Left lung (tissue), 10 donors: ENCODE results near the gene UNC13D. TPM values are rescaled to one million over a fixed set of nuclear protein-coding genes. Genes with fewer than 3 reads are reported as not detected.

Experiments used
- ATAC-seq: fragments of 200-7000 bp; cut with Tn5 transposase; one replicate; pipeline ENCODE4 v1.9.1; 2020; ENCODE audit warnings: moderate library complexity
- DNase-seq, 4 donors: peaks; one replicate each; pipeline ENCODE4 v3.0.0-alpha.2; 2013 to 2020
- H3K27ac ChIP-seq, 2 donors: fragments of 200-600 bp; sonication (generic) in 1 of 2; one replicate each; pipeline versions ENCODE4 v1.5.0 to v1.8.0; 2020 to 2021
- H3K27me3 ChIP-seq, 2 donors: fragments of 200-600 bp; sonication (generic) in 1 of 2; one replicate each; pipeline versions ENCODE4 v1.5.0 to v1.8.0; 2020 to 2021
- H3K36me3 ChIP-seq, 2 donors: fragments of 200-600 bp; sonication (generic) in 1 of 2; one replicate each; pipeline versions ENCODE4 v1.5.0 to v1.8.0; 2020 to 2021
- H3K4me1 ChIP-seq, 2 donors: fragments of 200-600 bp; one replicate each; pipeline ENCODE4 v1.8.0; 2021
- H3K4me3 ChIP-seq, 2 donors: fragments of 200-600 bp; sonication (generic) in 1 of 2; one replicate each; pipeline versions ENCODE4 v1.5.0 to v1.8.0; 2020 to 2021; ENCODE audit warnings: mild to moderate bottlenecking in 1 of 2
- H3K9me3 ChIP-seq, 2 donors: fragments of 200-600 bp; sonication (generic) in 1 of 2; one replicate each; pipeline versions ENCODE4 v1.5.0 to v1.8.0; 2020 to 2021
- intact Hi-C, 2 donors: fragments of 100-400 bp; cut with DNase I; formaldehyde crosslinking; loops; one replicate each; pipeline versions ENCODE4 v1.11.2 to v1.14.2; 2022
- polyA plus RNA-seq, 6 donors: library from polyadenylated mRNA; unstranded; fragments of 120-200 nt; gene quantifications; one replicate each; pipeline ENCODE4 v1.2.1, GENCODE V29; 2013; ENCODE audit not compliant: insufficient read length in 6 of 6
- total RNA-seq, 2 donors: library from RNA; stranded (reverse); fragmentation: NEBNext Ultra II Directional; extraction: Animal tissue kit (Norgen Biotek cat#: 25700); gene quantifications; one replicate each; pipeline ENCODE4 v1.2.1, GENCODE V29; 2021
- TF ChIP-seq, protein P1 (sequence below), 2 donors: fragments of 200-600 bp; sonication (generic) in 1 of 2; IDR thresholded peaks; one replicate each; pipeline versions ENCODE4 v1.5.0 to v1.8.0; 2021; ENCODE audit warnings: antibody characterized with exemption in 2 of 2
- donor health status: DM: no; HTN: yes; CAD: no.
- donor health status: DM: no; HTN: no; CAD: no.

Gene UNC13D
- total and polyA plus RNA-seq, 8 donors: 24.9 to 91.4 (median 40.1) TPM

DNA sequence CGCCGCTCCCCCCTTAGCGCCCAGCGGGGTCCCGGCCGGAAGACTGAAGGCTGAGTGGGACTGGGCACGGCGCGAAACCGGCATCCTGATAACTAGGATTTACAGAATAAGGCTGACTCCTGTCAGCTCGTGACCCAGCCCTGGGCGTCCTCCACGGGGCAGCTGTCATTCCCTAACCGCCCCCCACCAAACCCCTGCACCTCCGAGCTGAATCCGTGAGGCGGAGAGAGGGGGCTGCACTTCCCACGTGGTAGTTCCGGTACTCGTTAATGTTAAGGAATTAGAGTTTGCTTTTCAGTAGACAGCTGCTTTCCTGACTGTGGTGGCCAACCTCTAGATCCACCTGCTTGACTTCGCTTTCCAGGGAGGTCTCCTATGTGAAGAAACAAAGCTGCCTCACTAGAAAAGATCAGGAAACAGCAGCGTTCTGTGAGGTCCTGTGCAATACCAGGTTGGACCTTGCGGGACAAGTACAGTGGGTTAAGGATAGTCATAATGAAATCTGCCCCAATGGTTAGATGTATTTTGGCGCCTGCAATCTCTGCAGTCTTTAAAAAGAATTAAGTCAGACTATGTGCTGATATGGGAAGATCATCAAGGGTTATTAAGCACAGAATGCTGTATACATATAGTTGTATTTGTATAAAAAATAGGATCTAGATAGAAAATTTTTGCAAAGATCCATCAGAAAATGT, 12.0 kb upstream of the UNC13D start:
- ATAC-seq (peak; percentile 32), DNase-seq (peak in 1 of 4 donors; percentile 66)
- TF ChIP-seq, protein P1, sequence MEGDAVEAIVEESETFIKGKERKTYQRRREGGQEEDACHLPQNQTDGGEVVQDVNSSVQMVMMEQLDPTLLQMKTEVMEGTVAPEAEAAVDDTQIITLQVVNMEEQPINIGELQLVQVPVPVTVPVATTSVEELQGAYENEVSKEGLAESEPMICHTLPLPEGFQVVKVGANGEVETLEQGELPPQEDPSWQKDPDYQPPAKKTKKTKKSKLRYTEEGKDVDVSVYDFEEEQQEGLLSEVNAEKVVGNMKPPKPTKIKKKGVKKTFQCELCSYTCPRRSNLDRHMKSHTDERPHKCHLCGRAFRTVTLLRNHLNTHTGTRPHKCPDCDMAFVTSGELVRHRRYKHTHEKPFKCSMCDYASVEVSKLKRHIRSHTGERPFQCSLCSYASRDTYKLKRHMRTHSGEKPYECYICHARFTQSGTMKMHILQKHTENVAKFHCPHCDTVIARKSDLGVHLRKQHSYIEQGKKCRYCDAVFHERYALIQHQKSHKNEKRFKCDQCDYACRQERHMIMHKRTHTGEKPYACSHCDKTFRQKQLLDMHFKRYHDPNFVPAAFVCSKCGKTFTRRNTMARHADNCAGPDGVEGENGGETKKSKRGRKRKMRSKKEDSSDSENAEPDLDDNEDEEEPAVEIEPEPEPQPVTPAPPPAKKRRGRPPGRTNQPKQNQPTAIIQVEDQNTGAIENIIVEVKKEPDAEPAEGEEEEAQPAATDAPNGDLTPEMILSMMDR (IDR thresholded peaks at IDR 0.05): no peak
- Histone ChIP-seq H3K36me3 (peaks cover 2 to 17% of the 10 kb centered on the region in 2 donors), H3K4me1 (peaks cover 13 to 72% of the 10 kb centered on the region in 2 donors), H3K9me3 (no peaks in the 10 kb centered on the region), H3K27me3 (no peaks in the 10 kb centered on the region), H3K27ac (peak overlapping the region; percentile 97 to 98), H3K4me3 (peak overlapping the region; percentile 76 to 79)
- intact Hi-C loops: no loop called here

GRCh38 chr17:75855310-75856061, 11.3 kb upstream of the UNC13D start, which contains the start of gene WBP2:
WBP2 (minus strand) TSS chr17:75855335; CDS start chr17:75855297, 38 bp downstream.
- Histone ChIP-seq H3K9me3 (no peaks in the 10 kb centered on the region), H3K27me3 (no peaks in the 10 kb centered on the region), H3K36me3 (peaks cover 2 to 24% of the 10 kb centered on the region in 2 donors), H3K4me3 (peak within 1 kb of the TSS; percentile 76 to 79), H3K4me1 (peaks cover 13 to 70% of the 10 kb centered on the region in 2 donors), H3K27ac (peak within 1 kb of the TSS; percentile 97 to 98)
- peak; percentile 93 for ATAC-seq
- TF ChIP-seq, protein P1 (IDR thresholded peaks at IDR 0.05): peak; percentile 24 to 30
- DNase-seq: peak; percentile 95 to 100 (median 99)
- intact Hi-C loops: no loop called here

DNA sequence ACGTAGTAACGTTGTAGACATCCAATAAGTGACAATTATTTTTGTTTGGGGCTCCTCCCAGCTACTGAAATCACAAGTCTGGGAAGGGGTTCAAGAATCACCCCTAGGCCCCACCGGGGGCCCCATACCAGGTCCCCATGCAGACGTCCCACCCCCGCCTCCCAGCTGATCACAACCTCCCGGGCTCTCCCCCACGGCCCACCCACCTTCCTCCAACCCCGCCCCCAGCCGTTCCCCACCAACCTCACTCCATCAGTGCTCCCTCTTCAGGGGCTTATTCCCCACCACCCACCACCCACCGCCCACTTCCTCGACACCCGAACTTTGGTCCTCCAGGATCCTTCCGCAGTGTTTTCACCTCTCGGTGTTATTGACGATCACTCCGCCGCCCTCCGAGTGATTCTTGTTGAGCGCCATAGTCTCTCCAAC, 10.7 kb upstream of the UNC13D start:
- H3K4me1 ChIP-seq: peaks cover 13 to 70% of the 10 kb centered on the region in 2 donors
- peak overlapping the region; percentile 35 to 79 for H3K4me3 ChIP-seq
- peak overlapping the region; percentile 95 to 98 for H3K27ac ChIP-seq
- TF ChIP-seq, protein P1 (IDR thresholded peaks at IDR 0.05): no peak
- DNase-seq (peak in 2 of 4 donors; percentile 59 to 79), ATAC-seq (peak; percentile 5)
- H3K36me3 ChIP-seq: peaks cover 2 to 30% of the 10 kb centered on the region in 2 donors
- H3K9me3 ChIP-seq: no peaks in the 10 kb centered on the region
- H3K27me3 ChIP-seq: no peaks in the 10 kb centered on the region
- intact Hi-C loops: no loop called here

- DNase-seq: peak in 1 of 4 donors; percentile 17
- intact Hi-C loops: no loop called here
- Histone ChIP-seq H3K36me3 (peaks cover 2 to 37% of the 10 kb centered on the region in 2 donors), H3K4me3 (peak overlapping the region; percentile 35 to 79), H3K4me1 (peaks cover 13 to 70% of the 10 kb centered on the region in 2 donors), H3K27ac (peak overlapping the region; percentile 95 to 98), H3K9me3 (no peaks in the 10 kb centered on the region), H3K27me3 (no peaks in the 10 kb centered on the region)
- TF ChIP-seq, protein P1 (IDR thresholded peaks at IDR 0.05): no peak
- ATAC-seq: peak; percentile 16
These were observed 10.0 kb upstream of the UNC13D start for GRCh38 chr17:75854101-75854748.
